Erythroblast (primary cell): ENCODE results near the gene ATG2B.

Experiments
- GATA1 ChIP-seq: IDR thresholded peaks from 2 replicates; pipeline ENCODE4 v1.6.1; 2011; ENCODE audit warnings: low read depth, mild to moderate bottlenecking, control low read depth, low read length, moderate library complexity
- POLR2A ChIP-seq: IDR thresholded peaks from 2 replicates; pipeline ENCODE4 v1.6.1; 2011; ENCODE audit warnings: mild to moderate bottlenecking, low read length

- TF ChIP-seq POLR2A (no peak), GATA1 (no peak)
These were observed 75.3 kb downstream of the ATG2B start for GRCh38 chr14:96287856-96288255.
